ENCODE measurements around the gene ADCK2. TPM values are rescaled to one million over a fixed set of nuclear protein-coding genes. Genes with fewer than 3 reads are reported as not detected.

ADCK2 gene
- 24.4 and 26.4 TPM in 2 replicates for total RNA-seq

GRCh38 chr7:140672382-140673062 lies at the start of gene ADCK2:
Gene ADCK2 (plus strand): TSS chr7:140672945. CDS start chr7:140673331, 386 bp downstream.

GRCh38 chr7:140640727-140641523 lies 31.8 kb upstream of the ADCK2 start, which contains the start of gene DENND2A:
Gene DENND2A (minus strand): TSS chr7:140640813. CDS start chr7:140602397, 38,416 bp downstream.

GRCh38 chr7:140696680-140697446 lies 24.1 kb downstream of the ADCK2 start, which contains the start of gene NDUFB2:
Gene NDUFB2 (plus strand): TSS chr7:140696708. CDS start chr7:140696745, 37 bp downstream.

Other genes starting within 250 kb of the ADCK2 start
- 40.6 and 45.7 TPM in 2 replicates for gene MKRN1, start 193.4 kb upstream of the ADCK2 start, total RNA-seq
- 0.42 TPM in 1 of 2 replicates, not detected in the other for gene DENND2A, start 32.1 kb upstream of the ADCK2 start, total RNA-seq
- gene NDUFB2, start 23.8 kb downstream of the ADCK2 start, total RNA-seq, result 427 and 601 TPM in 2 replicates